HG02885 (cell line): Measurements from ENCODE around the gene PPP1CC.
A peak's percentile ranks its signal among the peaks of the same experiment; 100 is the strongest.
"Not testable (repeated sequence)": the region's sequence is repeated elsewhere in the genome, so short reads cannot be mapped to it uniquely, and the experiment has no call there.

ENCODE experiments used
- ATAC-seq: cut with Tn5 transposase; IDR thresholded peaks from one replicate; pipeline ENCODE4 v1.9.1; 2021; ENCODE audit warnings: mild to moderate bottlenecking; ENCODE audit not compliant: unreplicated experiment, poor library complexity

PPP1CC gene

GRCh38 chr12:110756611-110757010, 13.9 kb upstream of the PPP1CC start:
- no peak for ATAC-seq

GRCh38 chr12:110754101-110754793, 11.6 kb upstream of the PPP1CC start:
- no peak for ATAC-seq

GRCh38 chr12:110750784-110751461, 8.2 kb upstream of the PPP1CC start:
- no peak for ATAC-seq

GRCh38 chr12:110746550-110746949, 3.9 kb upstream of the PPP1CC start:
- no peak for ATAC-seq

GRCh38 chr12:110745542-110746284, 3.0 kb upstream of the PPP1CC start:
- no peak for ATAC-seq

GRCh38 chr12:110744601-110745264, 2.0 kb upstream of the PPP1CC start:
- no peak for ATAC-seq

GRCh38 chr12:110744151-110744571, 1.5 kb upstream of the PPP1CC start:
- ATAC-seq = no peak

- ATAC-seq = no peak
Measured at GRCh38 chr12:110743571-110744093, 941 bp upstream of the PPP1CC start.

- ATAC-seq = peak; percentile 9
Measured at GRCh38 chr12:110742096-110742717, 484 bp downstream of the PPP1CC start.

- no peak for ATAC-seq
Measured at GRCh38 chr12:110741341-110742095, 1.2 kb downstream of the PPP1CC start.

- ATAC-seq = no peak
Measured at GRCh38 chr12:110739894-110740293, 2.8 kb downstream of the PPP1CC start.

GRCh38 chr12:110739488-110739887, 3.2 kb downstream of the PPP1CC start:
- no peak for ATAC-seq

- no peak for ATAC-seq
Measured at GRCh38 chr12:110737532-110737931, 5.2 kb downstream of the PPP1CC start.

GRCh38 chr12:110737016-110737415, 5.7 kb downstream of the PPP1CC start:
- not testable (repeated sequence) for ATAC-seq

- no peak for ATAC-seq
Measured at GRCh38 chr12:110733900-110734299, 8.8 kb downstream of the PPP1CC start.

- ATAC-seq = no peak
Measured at GRCh38 chr12:110733089-110733715, 9.5 kb downstream of the PPP1CC start.

- no peak for ATAC-seq
Measured at GRCh38 chr12:110732572-110732971, 10.1 kb downstream of the PPP1CC start.

GRCh38 chr12:110731479-110731878, 11.2 kb downstream of the PPP1CC start:
- ATAC-seq = no peak

GRCh38 chr12:110728628-110729027, 14.1 kb downstream of the PPP1CC start:
- no peak for ATAC-seq
